Measurements from ENCODE around the gene FXR2.

DNA sequence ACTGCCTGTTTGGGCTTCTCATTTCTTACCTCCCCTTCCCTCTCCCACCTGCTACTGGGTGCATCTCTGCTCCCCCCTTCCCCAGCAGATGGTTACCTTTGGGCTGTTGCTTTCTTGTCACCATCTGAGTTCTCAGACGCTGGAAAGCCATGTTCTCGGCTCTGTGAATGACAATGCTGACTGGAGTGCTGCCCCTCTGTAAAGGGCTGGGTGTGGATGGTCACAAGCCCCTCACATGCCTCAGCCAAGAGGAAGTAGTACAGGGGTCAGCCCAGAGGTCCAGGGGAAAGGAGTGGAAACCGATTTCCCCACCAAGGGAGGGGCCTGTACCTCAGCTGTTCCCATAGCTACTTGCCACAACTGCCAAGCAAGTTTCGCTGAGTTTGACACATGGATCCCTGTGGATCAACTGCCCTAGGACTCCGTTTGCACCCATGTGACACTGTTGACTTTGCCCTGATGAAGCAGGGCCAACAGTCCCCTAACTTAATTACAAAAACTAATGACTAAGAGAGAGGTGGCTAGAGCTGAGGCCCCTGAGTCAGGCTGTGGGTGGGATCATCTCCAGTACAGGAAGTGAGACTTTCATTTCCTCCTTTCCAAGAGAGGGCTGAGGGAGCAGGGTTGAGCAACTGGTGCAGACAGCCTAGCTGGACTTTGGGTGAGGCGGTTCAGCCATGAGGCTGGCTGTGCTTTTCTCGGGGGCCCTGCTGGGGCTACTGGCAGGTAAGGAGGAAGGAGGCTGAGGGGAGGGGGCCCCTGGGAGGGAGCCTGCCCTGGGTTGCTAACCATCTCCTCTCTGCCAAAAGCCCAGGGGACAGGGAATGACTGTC, 35.5 kb downstream of the FXR2 start, which contains the start of gene CD68:
- TF ChIP-seq, protein P1, sequence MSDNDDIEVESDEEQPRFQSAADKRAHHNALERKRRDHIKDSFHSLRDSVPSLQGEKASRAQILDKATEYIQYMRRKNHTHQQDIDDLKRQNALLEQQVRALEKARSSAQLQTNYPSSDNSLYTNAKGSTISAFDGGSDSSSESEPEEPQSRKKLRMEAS (IDR thresholded peaks at IDR 0.05), result peak; percentile 90
- TF ChIP-seq POLR2A (IDR thresholded peaks at IDR 0.05; ENCODE audit: borderline replicate concordance, extremely low read depth, insufficient read depth, insufficient read length) (no peak), RAD21 (IDR thresholded peaks at IDR 0.05; ENCODE audit: low read depth) (no peak), SIN3A (IDR thresholded peaks at IDR 0.05; ENCODE audit: low read depth) (peak; percentile 98), ZNF274 (IDR thresholded peaks at IDR 0.05; ENCODE audit: low read depth, low read length) (no peak), POLR2AphosphoS5 (IDR thresholded peaks at IDR 0.05; ENCODE audit: low read depth, low read length) (peak; percentile 80; the same call in 1 of the 2 replicates), YY1 (IDR thresholded peaks at IDR 0.05; ENCODE audit: extremely low read depth, insufficient replicate concordance, low read depth, low read length) (no peak), EZH2 (IDR thresholded peaks at IDR 0.05) (no peak), FOSL1 (IDR thresholded peaks at IDR 0.05; ENCODE audit: low read depth) (no peak; the same call in 1 of the 2 replicates)
- TF ChIP-seq, protein P2, sequence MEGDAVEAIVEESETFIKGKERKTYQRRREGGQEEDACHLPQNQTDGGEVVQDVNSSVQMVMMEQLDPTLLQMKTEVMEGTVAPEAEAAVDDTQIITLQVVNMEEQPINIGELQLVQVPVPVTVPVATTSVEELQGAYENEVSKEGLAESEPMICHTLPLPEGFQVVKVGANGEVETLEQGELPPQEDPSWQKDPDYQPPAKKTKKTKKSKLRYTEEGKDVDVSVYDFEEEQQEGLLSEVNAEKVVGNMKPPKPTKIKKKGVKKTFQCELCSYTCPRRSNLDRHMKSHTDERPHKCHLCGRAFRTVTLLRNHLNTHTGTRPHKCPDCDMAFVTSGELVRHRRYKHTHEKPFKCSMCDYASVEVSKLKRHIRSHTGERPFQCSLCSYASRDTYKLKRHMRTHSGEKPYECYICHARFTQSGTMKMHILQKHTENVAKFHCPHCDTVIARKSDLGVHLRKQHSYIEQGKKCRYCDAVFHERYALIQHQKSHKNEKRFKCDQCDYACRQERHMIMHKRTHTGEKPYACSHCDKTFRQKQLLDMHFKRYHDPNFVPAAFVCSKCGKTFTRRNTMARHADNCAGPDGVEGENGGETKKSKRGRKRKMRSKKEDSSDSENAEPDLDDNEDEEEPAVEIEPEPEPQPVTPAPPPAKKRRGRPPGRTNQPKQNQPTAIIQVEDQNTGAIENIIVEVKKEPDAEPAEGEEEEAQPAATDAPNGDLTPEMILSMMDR (IDR thresholded peaks at IDR 0.05 in 2 of 3, conservative IDR thresholded peaks at IDR 0.05 in 1 of 3; ENCODE audit: borderline replicate concordance in 1 of 3, insufficient read depth in 1 of 3, low read depth in 2 of 3, low read length in 2 of 3), result no peak
- TF ChIP-seq, protein P3, sequence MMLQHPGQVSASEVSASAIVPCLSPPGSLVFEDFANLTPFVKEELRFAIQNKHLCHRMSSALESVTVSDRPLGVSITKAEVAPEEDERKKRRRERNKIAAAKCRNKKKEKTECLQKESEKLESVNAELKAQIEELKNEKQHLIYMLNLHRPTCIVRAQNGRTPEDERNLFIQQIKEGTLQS (IDR thresholded peaks at IDR 0.05), result no peak
